WERI-Rb-1 (cell line): ENCODE data around the gene OR13A1.
"Not testable (repeated sequence)": the region's sequence is repeated elsewhere in the genome, so short reads cannot be mapped to it uniquely, and the experiment has no call there.

ENCODE experiments used
- DNase-seq: peaks from one replicate; pipeline ENCODE4 v3.0.0-alpha.2; 2020
- H3K27ac ChIP-seq: fragments of 250-450 bp; sonication (Bioruptor Pico); 2 replicates; pipeline ENCODE4 v1.5.1; 2020; ENCODE audit warnings: mild to moderate bottlenecking, moderate library complexity
- H3K27me3 ChIP-seq: fragments of 250-450 bp; sonication (Bioruptor Pico); 2 replicates; pipeline ENCODE4 v1.5.1; 2021; ENCODE audit warnings: mild to moderate bottlenecking, low read depth, moderate library complexity; ENCODE audit not compliant: insufficient read depth, severe bottlenecking
- H3K36me3 ChIP-seq: fragments of 250-450 bp; sonication (Bioruptor Pico); 2 replicates; pipeline ENCODE4 v1.5.1; 2020; ENCODE audit warnings: mild to moderate bottlenecking, moderate library complexity
- H3K4me3 ChIP-seq: 2 replicates; pipeline ENCODE4 v1.5.1; 2011; ENCODE audit warnings: low read depth, mild to moderate bottlenecking, control low read depth, low read length
- H3K9me3 ChIP-seq: fragments of 250-450 bp; sonication (Bioruptor Pico); 2 replicates; pipeline ENCODE4 v1.5.1; 2021; ENCODE audit warnings: mild to moderate bottlenecking, moderate library complexity; ENCODE audit not compliant: severe bottlenecking
- CTCF ChIP-seq: IDR thresholded peaks from 2 replicates; pipeline ENCODE4 v1.5.1; 2011; ENCODE audit warnings: low read depth, mild to moderate bottlenecking, control low read depth, inconsistent platforms, low read length

Gene OR13A1

GRCh38 chr10:45339894-45340293 lies 24.5 kb upstream of the OR13A1 start:
- no peak overlapping the region for H3K27ac ChIP-seq
- no peak for DNase-seq
- peaks cover 21% of the 10 kb centered on the region for H3K9me3 ChIP-seq
- no peaks in the 10 kb centered on the region for H3K27me3 ChIP-seq
- H3K4me3 ChIP-seq = no peak overlapping the region
- no peak for TF ChIP-seq CTCF
- H3K36me3 ChIP-seq = no peaks in the 10 kb centered on the region

DNA sequence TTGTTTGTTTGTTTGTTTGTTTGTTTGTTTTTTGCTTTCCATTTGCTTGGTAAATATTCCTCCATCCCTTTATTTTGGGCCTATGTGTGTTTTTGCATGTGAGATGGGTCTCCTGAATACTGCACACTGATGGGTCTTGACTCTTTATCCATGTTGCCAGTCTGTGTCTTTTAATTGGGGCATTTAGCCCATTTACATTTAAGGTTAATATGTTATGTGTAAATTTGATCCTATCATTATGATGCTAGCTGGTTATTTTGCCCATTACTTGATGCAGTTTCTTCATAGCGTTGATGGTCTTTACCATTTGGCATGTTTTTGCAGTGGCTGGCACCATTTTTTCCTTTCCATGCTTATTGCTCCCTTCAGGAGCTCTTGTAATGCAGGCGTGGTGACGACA lies 16.4 kb upstream of the OR13A1 start:
- DNase-seq, H3K27ac ChIP-seq, H3K4me3 ChIP-seq, H3K36me3 ChIP-seq, H3K27me3 ChIP-seq: not testable (repeated sequence)
- H3K9me3 ChIP-seq = peaks cover 13% of the 10 kb centered on the region

DNA sequence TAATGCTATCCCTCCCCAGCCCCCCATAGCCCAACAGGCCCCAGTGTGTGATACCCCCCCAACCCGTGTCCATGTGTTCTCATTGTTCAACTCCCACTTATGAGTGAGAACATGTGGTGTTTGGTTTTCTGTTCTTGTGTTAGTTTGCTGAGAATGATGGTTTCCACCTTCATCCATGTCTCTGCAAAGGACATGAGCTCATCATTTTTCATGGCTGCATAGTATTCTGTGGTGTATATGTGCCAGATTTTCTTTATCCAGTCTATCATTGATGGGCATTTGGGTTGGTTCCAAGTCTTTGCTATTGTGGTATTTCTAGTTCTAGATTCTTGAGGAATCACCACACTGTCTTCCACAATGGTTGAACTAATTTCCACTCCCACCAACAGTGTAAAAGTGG lies 11.5 kb upstream of the OR13A1 start:
- not testable (repeated sequence) for H3K27ac ChIP-seq, H3K36me3 ChIP-seq, DNase-seq, H3K27me3 ChIP-seq, H3K4me3 ChIP-seq
- H3K9me3 ChIP-seq = peaks cover 14% of the 10 kb centered on the region

DNA sequence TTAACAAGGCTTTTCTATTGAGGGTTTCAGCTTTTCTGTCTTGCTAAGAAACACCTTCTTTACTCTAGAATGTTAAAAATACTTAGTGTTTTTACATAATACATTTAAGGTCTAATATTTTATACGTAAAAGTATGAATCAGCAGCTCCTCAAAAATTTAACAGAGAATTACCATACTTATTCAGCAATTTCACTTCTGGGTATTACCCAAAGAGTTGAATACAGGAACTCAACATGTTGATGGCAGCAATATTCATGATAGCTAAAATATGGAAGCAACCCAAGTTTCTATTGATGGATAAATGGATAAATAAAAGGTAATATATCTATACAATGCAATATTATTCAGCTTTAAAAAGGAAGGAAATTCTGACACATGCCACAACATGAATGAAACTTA lies 9.7 kb upstream of the OR13A1 start:
- Histone ChIP-seq H3K27me3 (no peaks in the 10 kb centered on the region), H3K36me3 (no peaks in the 10 kb centered on the region), H3K9me3 (peaks cover 14% of the 10 kb centered on the region), H3K27ac (no peak overlapping the region), H3K4me3 (no peak overlapping the region)
- no peak for TF ChIP-seq CTCF
- no peak for DNase-seq

DNA sequence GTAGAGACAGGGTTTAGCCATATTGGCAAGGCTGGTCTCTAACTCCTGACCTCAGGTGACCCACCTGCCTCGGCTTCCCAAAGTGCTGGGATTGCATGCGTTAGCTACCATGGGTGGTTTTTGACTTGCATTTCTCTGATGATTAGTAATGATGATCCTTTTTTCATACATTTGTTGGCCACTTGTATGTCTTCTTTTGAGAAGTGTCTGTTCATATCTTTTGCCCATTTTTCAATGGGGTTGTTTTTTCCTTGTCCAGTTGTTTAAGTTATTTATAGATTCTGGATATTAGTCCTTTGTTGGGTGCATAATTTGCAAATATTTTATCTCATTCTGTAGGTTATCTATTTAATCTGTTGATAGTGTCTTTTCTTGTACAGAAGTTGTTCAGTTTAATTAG lies 4.3 kb upstream of the OR13A1 start:
- H3K4me3 ChIP-seq = no peak overlapping the region
- TF ChIP-seq CTCF = no peak

GRCh38 chr10:45313264-45313873 lies 2.0 kb downstream of the OR13A1 start:
- no peaks in the 10 kb centered on the region for H3K9me3 ChIP-seq
- H3K4me3 ChIP-seq = no peak overlapping the region
- no peaks in the 10 kb centered on the region for H3K27me3 ChIP-seq
- DNase-seq = no peak
- H3K36me3 ChIP-seq = no peaks in the 10 kb centered on the region
- no peak overlapping the region for H3K27ac ChIP-seq
- TF ChIP-seq CTCF = no peak

More for the DNA sequence above, 4.3 kb upstream of the OR13A1 start:
- Histone ChIP-seq H3K27me3 (no peaks in the 10 kb centered on the region), H3K36me3 (no peaks in the 10 kb centered on the region), H3K9me3 (no peaks in the 10 kb centered on the region), H3K27ac (no peak overlapping the region)
- DNase-seq = no peak

DNA sequence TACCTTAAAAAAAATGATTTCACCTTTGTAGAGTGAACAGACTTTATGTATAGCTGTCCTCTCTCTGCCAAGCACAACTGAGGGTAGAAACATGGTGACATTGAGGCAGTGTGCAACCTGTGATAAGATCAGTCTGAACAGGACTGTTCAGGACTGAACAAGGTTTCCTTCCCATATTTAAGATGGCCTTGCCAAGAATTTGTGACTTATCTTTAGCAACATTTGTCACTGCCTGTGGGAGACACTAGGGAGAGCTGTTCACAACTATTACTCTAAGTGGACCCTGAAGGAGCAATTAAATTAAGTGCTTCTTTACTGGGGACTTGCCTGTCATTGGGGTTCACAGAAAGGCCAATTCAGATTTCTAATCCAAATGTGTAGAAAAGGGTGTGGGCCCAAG lies 6.7 kb downstream of the OR13A1 start:
- Histone ChIP-seq H3K27ac (peak overlapping the region; percentile 68), H3K4me3 (no peak overlapping the region), H3K27me3 (no peaks in the 10 kb centered on the region), H3K9me3 (no peaks in the 10 kb centered on the region), H3K36me3 (no peaks in the 10 kb centered on the region)
- TF ChIP-seq CTCF = peak; percentile 59
- DNase-seq = peak; percentile 67
